Activated naive CD4-positive, alpha-beta T cell treated with anti-CD3 and anti-CD28 coated beads, Interleukin-2, amount 50 U/mL, for 72 hours (primary cell): ENCODE measurements around the gene FLT4. TPM values are rescaled to one million over a fixed set of nuclear protein-coding genes. Genes with fewer than 3 reads are reported as not detected.
"Not testable (repeated sequence)": the region's sequence is repeated elsewhere in the genome, so short reads cannot be mapped to it uniquely, and the experiment has no call there.

Experiments used
- ATAC-seq, 2 donors: fragments of 150-1000 bp; cut with Tn5 transposase; 2 replicates each; pipeline ENCODE4 v1.10.0; 2021; ENCODE audit warnings: mild to moderate bottlenecking in 2 of 2, moderate library complexity in 2 of 2
- DNase-seq, 2 donors: peaks; one replicate each; pipeline ENCODE4 v3.0.0; 2021 to 2022; ENCODE audit warnings: low spot score in 2 of 2
- H3K27ac Mint-ChIP-seq, 2 donors: one replicate each; pipeline ENCODE4 v1.8.0; 2022; ENCODE audit warnings: mild to moderate bottlenecking in 2 of 2, mixed read lengths in 2 of 2
- H3K36me3 Mint-ChIP-seq, 2 donors: one replicate each; pipeline ENCODE4 v1.8.0; 2022; ENCODE audit warnings: mixed read lengths in 2 of 2
- H3K9me3 Mint-ChIP-seq, 2 donors: one replicate each; pipeline ENCODE4 v1.8.0; 2022; ENCODE audit warnings: mixed read lengths in 2 of 2
- total RNA-seq, 2 donors: library from RNA; stranded (reverse); gene quantifications; one replicate each; pipeline ENCODE4 v1.2.3, GENCODE V29; 2022

Gene FLT4
- total RNA-seq, result 1 to 10 TPM in 1 of 2 donors, under 1 TPM in 1; 0.98 to 2.6 TPM

GRCh38 chr5:180649297-180650039 is at the start of gene FLT4:
FLT4 (minus strand) TSS chr5:180649600; CDS start chr5:180649545, 55 bp downstream.
- peak; percentile 50 to 52 for ATAC-seq
- DNase-seq, result no peak
- no peaks in the 10 kb centered on the region for H3K36me3 Mint-ChIP-seq
- H3K9me3 Mint-ChIP-seq, result no peaks in the 10 kb centered on the region
- H3K27ac Mint-ChIP-seq, result no peak within 1 kb of the TSS

GRCh38 chr5:180699042-180699441 is 49.6 kb upstream of the FLT4 start:
- H3K36me3 Mint-ChIP-seq, result no peaks in the 10 kb centered on the region
- ATAC-seq (peak; percentile 53 to 94), DNase-seq (no peak)
- H3K9me3 Mint-ChIP-seq, result peaks cover 0 to 3% of the 10 kb centered on the region in 2 donors
- no peak overlapping the region for H3K27ac Mint-ChIP-seq

DNA sequence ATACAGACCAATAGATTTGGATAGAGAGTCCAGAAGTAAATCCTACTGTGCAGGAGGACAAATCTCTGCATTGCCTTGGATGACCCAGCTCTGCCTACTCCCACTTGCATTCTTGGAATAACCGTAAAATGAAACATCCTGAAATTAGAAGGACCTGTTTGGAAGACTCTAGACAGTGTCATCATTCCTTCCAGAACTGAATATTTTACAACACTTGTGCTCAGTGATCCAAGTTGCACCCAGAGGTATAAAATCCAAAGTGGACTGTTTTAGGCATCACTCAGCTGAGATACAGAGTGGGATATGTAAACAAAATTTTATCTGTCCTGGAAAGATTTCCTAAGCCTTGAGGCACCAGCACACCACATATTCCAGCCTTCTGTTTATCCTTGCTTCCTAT is 46.7 kb upstream of the FLT4 start:
- no peaks in the 10 kb centered on the region for H3K36me3 Mint-ChIP-seq
- ATAC-seq (no peak), DNase-seq (no peak)
- H3K9me3 Mint-ChIP-seq, result peaks cover 0 to 3% of the 10 kb centered on the region in 2 donors
- H3K27ac Mint-ChIP-seq, result no peak overlapping the region

- Mint-ChIP-seq H3K27ac (no peak overlapping the region), H3K9me3 (no peaks in the 10 kb centered on the region), H3K36me3 (no peaks in the 10 kb centered on the region)
- ATAC-seq (no peak), DNase-seq (no peak)
These were observed 43.0 kb upstream of the FLT4 start for GRCh38 chr5:180692429-180692828.

DNA sequence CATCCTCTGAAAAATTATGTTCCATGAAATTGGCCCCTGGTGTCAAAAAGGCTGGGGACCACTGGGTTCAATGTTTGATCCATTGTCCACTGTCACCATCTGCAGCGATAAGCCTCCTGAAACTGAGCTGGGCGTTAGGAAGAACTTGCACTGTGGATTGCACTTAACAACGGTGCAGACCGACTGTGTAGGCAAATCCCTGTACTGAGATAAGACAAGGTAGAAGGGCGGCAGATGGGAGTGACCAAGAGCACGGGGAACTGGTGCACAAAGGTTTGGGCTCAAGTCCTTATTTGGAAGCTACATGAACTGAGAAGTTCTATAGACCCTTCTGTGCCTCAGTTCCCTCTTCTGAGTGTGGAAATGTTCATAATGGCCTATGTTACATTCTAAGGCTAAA is 41.6 kb upstream of the FLT4 start:
- ATAC-seq (no peak), DNase-seq (no peak)
- Mint-ChIP-seq H3K27ac (no peak overlapping the region), H3K36me3 (no peaks in the 10 kb centered on the region), H3K9me3 (no peaks in the 10 kb centered on the region)

- H3K27ac Mint-ChIP-seq, result peak overlapping the region in 1 of 2 donors; percentile 74
- DNase-seq, result no peak
These were observed 41.2 kb upstream of the FLT4 start for GRCh38 chr5:180690562-180690961.

DNA sequence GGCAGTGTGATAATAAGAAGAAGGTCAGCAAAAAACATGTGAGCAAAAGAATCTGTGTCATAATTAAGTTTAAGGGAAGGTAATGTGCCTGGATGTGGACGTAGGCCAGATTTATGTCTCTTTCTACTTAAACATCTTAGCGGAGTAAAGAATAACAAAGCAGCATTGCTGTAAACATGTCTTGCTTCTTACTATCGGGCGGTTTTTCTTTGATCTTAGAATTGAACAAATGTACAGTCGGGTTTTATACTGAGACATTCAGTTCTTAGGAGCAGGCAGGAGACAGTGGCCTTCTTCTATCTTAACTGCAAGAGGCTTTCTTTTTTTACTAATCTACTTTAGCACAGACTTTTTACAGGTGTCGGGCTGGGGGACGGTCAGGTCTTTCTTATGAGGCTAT is 40.4 kb upstream of the FLT4 start:
- no peak for DNase-seq
- H3K9me3 Mint-ChIP-seq, result no peaks in the 10 kb centered on the region
- H3K27ac Mint-ChIP-seq, result peak overlapping the region; percentile 74 to 75

More at GRCh38 chr5:180690562-180690961, 41.2 kb upstream of the FLT4 start:
- Mint-ChIP-seq H3K9me3 (no peaks in the 10 kb centered on the region), H3K36me3 (no peaks in the 10 kb centered on the region)
- ATAC-seq, result no peak

GRCh38 chr5:180689071-180689694 is 39.8 kb upstream of the FLT4 start:
- Mint-ChIP-seq H3K27ac (peak overlapping the region; percentile 74 to 77), H3K9me3 (no peaks in the 10 kb centered on the region), H3K36me3 (no peaks in the 10 kb centered on the region)
- DNase-seq, result peak in 1 of 2 donors; percentile 35
- peak; percentile 78 to 80 for ATAC-seq

More for the DNA sequence above, 40.4 kb upstream of the FLT4 start:
- no peak for ATAC-seq
- no peaks in the 10 kb centered on the region for H3K36me3 Mint-ChIP-seq

- ATAC-seq (peak; percentile 59 to 76), DNase-seq (no peak)
- peak overlapping the region; percentile 74 to 77 for H3K27ac Mint-ChIP-seq
- H3K36me3 Mint-ChIP-seq, result no peaks in the 10 kb centered on the region
- H3K9me3 Mint-ChIP-seq, result no peaks in the 10 kb centered on the region
These were observed 39.1 kb upstream of the FLT4 start for GRCh38 chr5:180688330-180689070.

DNA sequence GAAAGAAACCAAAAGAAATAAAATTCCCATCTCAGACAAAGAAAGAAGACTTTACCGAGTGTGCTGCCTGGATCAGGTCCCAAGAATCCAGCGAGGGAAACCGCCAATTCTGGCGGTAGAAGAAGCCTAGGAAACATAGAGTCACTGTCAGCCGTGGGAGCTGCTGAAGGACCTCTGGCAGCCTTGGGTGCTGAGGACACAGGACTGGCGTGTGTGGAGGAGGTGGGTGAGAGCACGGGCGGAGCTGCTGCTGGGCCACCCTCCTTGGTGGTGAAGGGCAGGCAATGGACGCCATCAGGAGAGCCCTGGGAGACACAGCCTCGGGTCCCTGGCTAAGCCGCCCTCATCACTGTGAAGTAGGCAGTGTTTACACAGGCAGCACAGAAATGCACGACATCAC is 37.4 kb upstream of the FLT4 start:
- not testable (repeated sequence) for H3K36me3 Mint-ChIP-seq, DNase-seq, H3K27ac Mint-ChIP-seq, ATAC-seq, H3K9me3 Mint-ChIP-seq

GRCh38 chr5:180684623-180685161 is 35.3 kb upstream of the FLT4 start:
- H3K9me3 Mint-ChIP-seq, result no peaks in the 10 kb centered on the region
- no peaks in the 10 kb centered on the region for H3K36me3 Mint-ChIP-seq
- DNase-seq, result no peak
- ATAC-seq, result no peak
- H3K27ac Mint-ChIP-seq, result peak overlapping the region in 1 of 2 donors; percentile 25

- H3K27ac Mint-ChIP-seq, result peak overlapping the region in 1 of 2 donors; percentile 59
- no peaks in the 10 kb centered on the region for H3K9me3 Mint-ChIP-seq
- no peaks in the 10 kb centered on the region for H3K36me3 Mint-ChIP-seq
- ATAC-seq, result no peak
- no peak for DNase-seq
These were observed 34.0 kb upstream of the FLT4 start for GRCh38 chr5:180683220-180683922.

DNA sequence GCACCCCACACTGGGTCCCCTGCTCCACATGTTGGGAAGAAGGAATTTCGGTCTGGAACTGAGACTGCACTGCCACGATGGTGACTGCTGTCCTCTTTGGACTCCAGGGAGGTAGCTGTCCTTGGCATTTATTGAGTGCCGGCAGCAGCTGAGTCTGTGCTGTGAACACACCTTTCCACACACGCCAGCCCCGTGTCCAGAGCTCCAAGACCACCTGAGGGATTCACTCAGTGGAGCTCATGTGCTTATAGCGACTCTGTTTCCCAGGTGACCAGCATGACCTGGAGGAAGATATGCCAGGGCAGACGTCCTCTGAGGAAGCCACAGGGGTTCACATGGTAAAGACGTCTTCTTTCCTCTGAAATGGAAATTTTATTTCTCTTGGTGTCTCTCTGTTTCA is 33.2 kb upstream of the FLT4 start:
- H3K27ac Mint-ChIP-seq, result no peak overlapping the region
- no peaks in the 10 kb centered on the region for H3K9me3 Mint-ChIP-seq
- ATAC-seq (no peak), DNase-seq (no peak)
- H3K36me3 Mint-ChIP-seq, result no peaks in the 10 kb centered on the region

DNA sequence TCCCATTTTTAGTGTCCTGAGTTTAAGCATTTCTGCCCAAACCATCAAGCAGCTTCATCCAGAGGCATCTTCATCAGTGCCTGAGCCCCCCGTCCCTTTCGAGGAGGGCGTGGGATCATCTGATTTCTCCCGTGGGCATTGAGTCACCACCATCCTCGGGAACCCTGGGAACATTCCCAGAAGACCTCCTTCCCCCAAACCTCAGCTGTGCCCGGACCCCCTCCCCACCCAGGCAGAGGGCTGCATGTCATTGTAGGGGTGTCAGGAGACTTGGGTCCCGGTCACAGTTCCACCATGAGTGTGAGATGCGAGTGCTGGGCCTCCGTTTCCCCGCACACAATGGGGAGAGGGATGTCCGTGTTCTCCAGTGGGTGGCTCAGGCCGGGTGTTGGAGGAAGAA is 32.6 kb upstream of the FLT4 start:
- H3K36me3 Mint-ChIP-seq, H3K27ac Mint-ChIP-seq, H3K9me3 Mint-ChIP-seq, DNase-seq, ATAC-seq: not testable (repeated sequence)

- H3K9me3 Mint-ChIP-seq, H3K36me3 Mint-ChIP-seq, ATAC-seq, DNase-seq, H3K27ac Mint-ChIP-seq: not testable (repeated sequence)
These were observed 28.9 kb upstream of the FLT4 start for GRCh38 chr5:180678319-180678718.

DNA sequence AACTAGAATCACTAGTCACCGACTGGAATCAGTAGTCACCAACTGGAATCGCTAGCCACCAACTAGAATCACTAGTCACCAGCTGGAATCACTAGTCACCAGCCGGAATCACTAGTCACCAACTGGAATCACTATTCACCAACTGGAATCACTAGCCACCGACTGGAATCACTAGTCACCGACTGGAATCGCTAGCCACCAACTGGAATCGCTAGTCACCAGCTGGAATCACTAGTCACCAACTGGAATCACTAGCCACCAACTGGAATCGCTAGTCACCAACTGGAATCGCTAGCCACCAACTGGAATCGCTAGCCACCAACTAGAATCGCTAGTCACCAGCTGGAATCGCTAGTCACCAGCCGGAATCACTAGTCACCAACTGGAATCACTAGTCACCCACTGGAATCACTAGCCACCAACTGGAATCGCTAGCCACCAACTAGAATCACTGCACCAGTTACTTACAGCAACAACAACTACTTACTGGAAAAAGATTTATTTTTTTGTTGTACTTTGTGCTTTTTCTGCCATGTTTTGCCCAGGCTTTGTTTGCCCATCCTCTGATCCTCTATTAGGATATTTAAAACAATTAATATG is 25.7 kb upstream of the FLT4 start:
- no peak overlapping the region for H3K27ac Mint-ChIP-seq
- no peaks in the 10 kb centered on the region for H3K9me3 Mint-ChIP-seq
- no peak for ATAC-seq
- peaks cover 0 to 6% of the 10 kb centered on the region in 2 donors for H3K36me3 Mint-ChIP-seq
- no peak for DNase-seq
